Measurements from ENCODE around the gene VPS26B.
"Not testable (repeated sequence)": the region's sequence is repeated elsewhere in the genome, so short reads cannot be mapped to it uniquely, and the experiment has no call there.

Gene VPS26B

GRCh38 chr11:134248910-134249480 lies 24.5 kb downstream of the VPS26B start:
- no peak for DNase-seq (ENCODE audit: low read depth)
- no peak for TF ChIP-seq CTCF (IDR thresholded peaks at IDR 0.05; ENCODE audit: control insufficient read depth, extremely low read depth, insufficient read depth)
- H3K4me3 ChIP-seq (ENCODE audit: low read depth, low read length): no peak overlapping the region

- DNase-seq (ENCODE audit: low read depth): no peak
- no peak for TF ChIP-seq CTCF (IDR thresholded peaks at IDR 0.05; ENCODE audit: control insufficient read depth, extremely low read depth, insufficient read depth)
- no peak overlapping the region for H3K4me3 ChIP-seq (ENCODE audit: low read depth, low read length)
These were observed 25.8 kb downstream of the VPS26B start for GRCh38 chr11:134250246-134250645.

- TF ChIP-seq CTCF (IDR thresholded peaks at IDR 0.05; ENCODE audit: control insufficient read depth, extremely low read depth, insufficient read depth): no peak
- no peak overlapping the region for H3K4me3 ChIP-seq (ENCODE audit: low read depth, low read length)
- no peak for DNase-seq (ENCODE audit: low read depth)
These were observed 26.2 kb downstream of the VPS26B start for GRCh38 chr11:134250675-134251074.

- H3K4me3 ChIP-seq (ENCODE audit: low read depth, low read length): peak overlapping the region; percentile 98
- TF ChIP-seq CTCF (IDR thresholded peaks at IDR 0.05; ENCODE audit: control insufficient read depth, extremely low read depth, insufficient read depth): no peak
- no peak for DNase-seq (ENCODE audit: low read depth)
These were observed 28.1 kb downstream of the VPS26B start for GRCh38 chr11:134252346-134253187.

GRCh38 chr11:134253188-134253993 lies 28.9 kb downstream of the VPS26B start, which contains the start of the genes ACAD8 and THYN1:
TSS of gene ACAD8 (plus strand) at chr11:134253568. CDS start at chr11:134253601, 33 bp downstream.
TSS of gene THYN1 (minus strand) at chr11:134253352. CDS start at chr11:134252882, 470 bp downstream.
- no peak for TF ChIP-seq CTCF (IDR thresholded peaks at IDR 0.05; ENCODE audit: control insufficient read depth, extremely low read depth, insufficient read depth)
- peak within 1 kb of the TSS; percentile 98 for H3K4me3 ChIP-seq (ENCODE audit: low read depth, low read length)
- DNase-seq (ENCODE audit: low read depth): peak; percentile 88

GRCh38 chr11:134254433-134255183 lies 30.1 kb downstream of the VPS26B start:
- DNase-seq (ENCODE audit: low read depth): no peak
- TF ChIP-seq CTCF (IDR thresholded peaks at IDR 0.05; ENCODE audit: control insufficient read depth, extremely low read depth, insufficient read depth): no peak
- peak overlapping the region; percentile 98 for H3K4me3 ChIP-seq (ENCODE audit: low read depth, low read length)

- not testable (repeated sequence) for DNase-seq (ENCODE audit: low read depth); H3K4me3 ChIP-seq (ENCODE audit: low read depth, low read length)
These were observed 30.7 kb downstream of the VPS26B start for GRCh38 chr11:134255184-134255561.

All from LNCaP clone FGC (cell line).